GM19397 (cell line): Measurements from ENCODE around the gene KRT78.
"Not testable (repeated sequence)": the region's sequence is repeated elsewhere in the genome, so short reads cannot be mapped to it uniquely, and the experiment has no call there.

ENCODE experiments used
- ATAC-seq: cut with Tn5 transposase; IDR thresholded peaks from one replicate; pipeline ENCODE4 v1.9.1; 2021; ENCODE audit warnings: mild to moderate bottlenecking, moderate library complexity; ENCODE audit not compliant: unreplicated experiment

KRT78 gene

GRCh38 chr12:52872644-52873389 lies 24.0 kb upstream of the KRT78 start:
- ATAC-seq = no peak

GRCh38 chr12:52871291-52872039 lies 22.7 kb upstream of the KRT78 start:
- no peak for ATAC-seq

GRCh38 chr12:52870361-52871290 lies 21.8 kb upstream of the KRT78 start:
- ATAC-seq = peak; percentile 54

GRCh38 chr12:52867642-52868041 lies 18.8 kb upstream of the KRT78 start:
- ATAC-seq = no peak

- ATAC-seq = no peak
These were observed 18.4 kb upstream of the KRT78 start for GRCh38 chr12:52867152-52867551.

GRCh38 chr12:52865090-52865944 lies 16.5 kb upstream of the KRT78 start:
- no peak for ATAC-seq

- no peak for ATAC-seq
These were observed 13.2 kb upstream of the KRT78 start for GRCh38 chr12:52862023-52862422.

GRCh38 chr12:52861511-52861910 lies 12.7 kb upstream of the KRT78 start:
- ATAC-seq = no peak

- ATAC-seq = no peak
These were observed 11.5 kb upstream of the KRT78 start for GRCh38 chr12:52860102-52860823.

GRCh38 chr12:52857500-52857899 lies 8.7 kb upstream of the KRT78 start:
- no peak for ATAC-seq

GRCh38 chr12:52856787-52857186 lies 8.0 kb upstream of the KRT78 start:
- no peak for ATAC-seq

GRCh38 chr12:52856077-52856476 lies 7.3 kb upstream of the KRT78 start:
- not testable (repeated sequence) for ATAC-seq

GRCh38 chr12:52851787-52852186 lies 3.0 kb upstream of the KRT78 start:
- ATAC-seq = no peak

- no peak for ATAC-seq
These were observed 1.9 kb upstream of the KRT78 start for GRCh38 chr12:52850681-52851080.

- ATAC-seq = no peak
These were observed 717 bp upstream of the KRT78 start for GRCh38 chr12:52849511-52849910.

GRCh38 chr12:52847335-52848102 lies 1.3 kb downstream of the KRT78 start:
- no peak for ATAC-seq

- no peak for ATAC-seq
These were observed 2.3 kb downstream of the KRT78 start for GRCh38 chr12:52846356-52846970.

- no peak for ATAC-seq
These were observed 2.8 kb downstream of the KRT78 start for GRCh38 chr12:52845946-52846345.

GRCh38 chr12:52844386-52844785 lies 4.4 kb downstream of the KRT78 start:
- no peak for ATAC-seq
